ENCODE results near the gene IGLL5. TPM values are rescaled to one million over a fixed set of nuclear protein-coding genes. Genes with fewer than 3 reads are reported as not detected.
A peak's percentile ranks its signal among the peaks of the same experiment; 100 is the strongest.

The IGLL5 gene
- 100 to 1,000 TPM; 233 to 640 (median 475) TPM for polyA plus RNA-seq (ENCODE audit: low read depth in 6 of 6)

GRCh38 chr22:22887621-22888503 lies at the start of gene IGLL5:
IGLL5 (plus strand) TSS chr22:22887816; CDS start chr22:22888054, 238 bp downstream.
- H3K4me1 Mint-ChIP-seq = peaks cover 60 to 68% (median 61%) of the 10 kb centered on the region in 3 donors
- H3K4me3 Mint-ChIP-seq = peak within 1 kb of the TSS; percentile 81 to 100 (median 98)
- H3K27me3 Mint-ChIP-seq = no peaks in the 10 kb centered on the region
- H3K36me3 Mint-ChIP-seq = peaks cover 11 to 25% of the 10 kb centered on the region in 2 donors
- ATAC-seq (ENCODE audit: low read depth in 2 of 2) (no peak), DNase-seq (peak; percentile 40)
- peaks cover 0 to under 1% (median 0%) of the 10 kb centered on the region in 7 donors for H3K9me3 Mint-ChIP-seq
- peak within 1 kb of the TSS; percentile 76 to 99 (median 92) for H3K27ac Mint-ChIP-seq

GRCh38 chr22:22838148-22838786 lies 49.3 kb upstream of the IGLL5 start:
- Mint-ChIP-seq H3K36me3 (no peaks in the 10 kb centered on the region), H3K27ac (peak overlapping the region in 3 of 6 donors; percentile 29 to 74 (median 60)), H3K9me3 (no peaks in the 10 kb centered on the region), H3K27me3 (peaks cover 7 to 26% (median 21%) of the 10 kb centered on the region in 3 donors), H3K4me3 (peak overlapping the region in 2 of 8 donors; percentile 35 to 41), H3K4me1 (peaks cover 11 to 20% (median 13%) of the 10 kb centered on the region in 3 donors)
- no peak for DNase-seq
- peak; percentile 82 to 91 for ATAC-seq (ENCODE audit: low read depth in 2 of 2)

GRCh38 chr22:22839570-22840314 lies 47.9 kb upstream of the IGLL5 start:
- H3K9me3 Mint-ChIP-seq = no peaks in the 10 kb centered on the region
- peaks cover 7 to 29% (median 17%) of the 10 kb centered on the region in 3 donors for H3K27me3 Mint-ChIP-seq
- no peak overlapping the region for H3K4me3 Mint-ChIP-seq
- peak overlapping the region in 1 of 6 donors; percentile 6 for H3K27ac Mint-ChIP-seq
- peaks cover 11 to 20% (median 13%) of the 10 kb centered on the region in 3 donors for H3K4me1 Mint-ChIP-seq
- no peaks in the 10 kb centered on the region for H3K36me3 Mint-ChIP-seq
- ATAC-seq (ENCODE audit: low read depth in 2 of 2) (no peak), DNase-seq (no peak)

GRCh38 chr22:22840780-22841179 lies 46.8 kb upstream of the IGLL5 start:
- peak; percentile 58 to 77 for ATAC-seq (ENCODE audit: low read depth in 2 of 2)
- no peaks in the 10 kb centered on the region for H3K36me3 Mint-ChIP-seq
- H3K27me3 Mint-ChIP-seq = peaks cover 7 to 21% (median 10%) of the 10 kb centered on the region in 3 donors
- H3K4me1 Mint-ChIP-seq = peaks cover 11 to 20% (median 13%) of the 10 kb centered on the region in 3 donors
- peak overlapping the region in 2 of 8 donors; percentile 41 to 75 for H3K4me3 Mint-ChIP-seq
- no peaks in the 10 kb centered on the region for H3K9me3 Mint-ChIP-seq
- peak overlapping the region in 4 of 6 donors; percentile 20 to 95 (median 43) for H3K27ac Mint-ChIP-seq
- peak; percentile 52 for DNase-seq

GRCh38 chr22:22841598-22841997 lies 46.0 kb upstream of the IGLL5 start:
- no peak for ATAC-seq (ENCODE audit: low read depth in 2 of 2)
- H3K36me3 Mint-ChIP-seq = no peaks in the 10 kb centered on the region
- H3K4me3 Mint-ChIP-seq = no peak overlapping the region
- H3K27me3 Mint-ChIP-seq = peaks cover 2 to 12% (median 4%) of the 10 kb centered on the region in 3 donors
- H3K9me3 Mint-ChIP-seq = no peaks in the 10 kb centered on the region
- peaks cover 11 to 20% (median 13%) of the 10 kb centered on the region in 3 donors for H3K4me1 Mint-ChIP-seq
- DNase-seq = no peak
- H3K27ac Mint-ChIP-seq = no peak overlapping the region

- Mint-ChIP-seq H3K27me3 (peaks cover 0 to 10% (median 0%) of the 10 kb centered on the region in 3 donors), H3K36me3 (no peaks in the 10 kb centered on the region), H3K4me1 (peaks cover 11 to 20% (median 18%) of the 10 kb centered on the region in 3 donors), H3K4me3 (no peak overlapping the region), H3K27ac (no peak overlapping the region), H3K9me3 (no peaks in the 10 kb centered on the region)
- no peak for ATAC-seq (ENCODE audit: low read depth in 2 of 2)
- DNase-seq = no peak
These were observed 45.5 kb upstream of the IGLL5 start for GRCh38 chr22:22842085-22842484.

GRCh38 chr22:22843848-22844247 lies 43.8 kb upstream of the IGLL5 start:
- H3K4me1 Mint-ChIP-seq = peaks cover 8 to 19% (median 19%) of the 10 kb centered on the region in 3 donors
- H3K27me3 Mint-ChIP-seq = peaks cover 0 to 3% (median 0%) of the 10 kb centered on the region in 3 donors
- no peak overlapping the region for H3K4me3 Mint-ChIP-seq
- DNase-seq (no peak), ATAC-seq (ENCODE audit: low read depth in 2 of 2) (no peak)
- H3K9me3 Mint-ChIP-seq = no peaks in the 10 kb centered on the region
- H3K27ac Mint-ChIP-seq = no peak overlapping the region
- no peaks in the 10 kb centered on the region for H3K36me3 Mint-ChIP-seq

GRCh38 chr22:22847241-22847640 lies 40.4 kb upstream of the IGLL5 start:
- H3K4me1 Mint-ChIP-seq = peaks cover 20 to 35% (median 28%) of the 10 kb centered on the region in 3 donors
- no peak overlapping the region for H3K27ac Mint-ChIP-seq
- no peaks in the 10 kb centered on the region for H3K9me3 Mint-ChIP-seq
- H3K4me3 Mint-ChIP-seq = no peak overlapping the region
- peaks cover 0 to 7% (median 5%) of the 10 kb centered on the region in 3 donors for H3K27me3 Mint-ChIP-seq
- DNase-seq = no peak
- H3K36me3 Mint-ChIP-seq = no peaks in the 10 kb centered on the region
- no peak for ATAC-seq (ENCODE audit: low read depth in 2 of 2)

GRCh38 chr22:22848364-22848866 lies 39.2 kb upstream of the IGLL5 start:
- peak overlapping the region in 2 of 8 donors; percentile 4 to 6 for H3K4me3 Mint-ChIP-seq
- H3K36me3 Mint-ChIP-seq = no peaks in the 10 kb centered on the region
- H3K27ac Mint-ChIP-seq = peak overlapping the region in 2 of 6 donors; percentile 27 to 67
- no peaks in the 10 kb centered on the region for H3K9me3 Mint-ChIP-seq
- peaks cover 20 to 35% (median 28%) of the 10 kb centered on the region in 3 donors for H3K4me1 Mint-ChIP-seq
- H3K27me3 Mint-ChIP-seq = peaks cover 0 to 13% (median 12%) of the 10 kb centered on the region in 3 donors
- peak; percentile 62 for DNase-seq
- peak; percentile 81 to 83 for ATAC-seq (ENCODE audit: low read depth in 2 of 2)

- Mint-ChIP-seq H3K27me3 (peaks cover 0 to 18% (median 12%) of the 10 kb centered on the region in 3 donors), H3K4me3 (peak overlapping the region in 5 of 8 donors; percentile 20 to 76 (median 30)), H3K27ac (peak overlapping the region in 5 of 6 donors; percentile 52 to 77 (median 67)), H3K36me3 (no peaks in the 10 kb centered on the region), H3K4me1 (peaks cover 20 to 35% (median 28%) of the 10 kb centered on the region in 3 donors), H3K9me3 (no peaks in the 10 kb centered on the region)
- peak; percentile 72 to 73 for ATAC-seq (ENCODE audit: low read depth in 2 of 2)
- DNase-seq = no peak
These were observed 37.7 kb upstream of the IGLL5 start for GRCh38 chr22:22849640-22850610.

- Mint-ChIP-seq H3K27ac (no peak overlapping the region), H3K4me3 (peak overlapping the region in 1 of 8 donors; percentile 42), H3K9me3 (no peaks in the 10 kb centered on the region), H3K4me1 (peaks cover 30 to 47% (median 43%) of the 10 kb centered on the region in 3 donors), H3K36me3 (no peaks in the 10 kb centered on the region), H3K27me3 (peaks cover 0 to 18% (median 12%) of the 10 kb centered on the region in 3 donors)
- no peak for ATAC-seq (ENCODE audit: low read depth in 2 of 2)
- no peak for DNase-seq
These were observed 35.6 kb upstream of the IGLL5 start for GRCh38 chr22:22851969-22852368.

GRCh38 chr22:22853713-22854112 lies 33.9 kb upstream of the IGLL5 start:
- no peaks in the 10 kb centered on the region for H3K36me3 Mint-ChIP-seq
- ATAC-seq (ENCODE audit: low read depth in 2 of 2) (no peak), DNase-seq (no peak)
- H3K27me3 Mint-ChIP-seq = peaks cover 0 to 18% (median 12%) of the 10 kb centered on the region in 3 donors
- H3K27ac Mint-ChIP-seq = no peak overlapping the region
- H3K9me3 Mint-ChIP-seq = no peaks in the 10 kb centered on the region
- H3K4me3 Mint-ChIP-seq = no peak overlapping the region
- peaks cover 39 to 51% (median 50%) of the 10 kb centered on the region in 3 donors for H3K4me1 Mint-ChIP-seq
